Measurements from ENCODE around the gene MRPS18C. TPM values are rescaled to one million over a fixed set of nuclear protein-coding genes. Genes with fewer than 3 reads are reported as not detected.

The MRPS18C gene
- total and polyA plus RNA-seq, 2 of the 4 experiments (the other 2 are of a cell fraction): 8.6 to 12.2 TPM

- ATAC-seq (ENCODE audit: low read depth): no peak
- H3K27me3 ChIP-seq (ENCODE audit: control insufficient read depth, insufficient read depth, low read length): no peaks in the 10 kb centered on the region
- H4K20me1 ChIP-seq (ENCODE audit: insufficient read depth, low read length): no peaks in the 10 kb centered on the region
- no peak overlapping the region for H2AFZ ChIP-seq (replicated peaks; ENCODE audit: low read length, poor library complexity)
- H2AK5ac ChIP-seq (ENCODE audit: low read depth, low read length): no peak overlapping the region
- H2AK9ac ChIP-seq (replicated peaks; ENCODE audit: low read depth, low read length, poor library complexity): no peak overlapping the region
- no peaks in the 10 kb centered on the region for H3K9me3 ChIP-seq (ENCODE audit: control insufficient read depth, insufficient read depth, low read length)
- no peak overlapping the region for H2BK120ac ChIP-seq (ENCODE audit: low read depth, low read length)
- no peak overlapping the region for H2BK20ac ChIP-seq (ENCODE audit: low read depth, low read length)
- H4K8ac ChIP-seq (ENCODE audit: low read depth in 2 of 2, low read length in 2 of 2): no peak overlapping the region
- H3K79me1 ChIP-seq (ENCODE audit: low read depth in 1 of 2, low read length in 2 of 2): no peaks in the 10 kb centered on the region
- BruUV-seq (replicated peaks): no TSS peak
- H3K14ac ChIP-seq (replicated peaks; ENCODE audit: low read depth, low read length): no peak overlapping the region
- no peak overlapping the region for H3K4me2 ChIP-seq (ENCODE audit: low read depth, low read length)
- no CpG with 5 or more reads among the region's 4 CpGs for WGBS, 2 experiments (ENCODE audit: extremely low coverage in 2 of 2, insufficient read length in 1 of 2)
- H2BK15ac ChIP-seq (ENCODE audit: low read depth, low read length): no peak overlapping the region
- no peak overlapping the region for H3K18ac ChIP-seq (ENCODE audit: low read depth, low read length)
- no peak overlapping the region for H2BK5ac ChIP-seq (ENCODE audit: low read depth, low read length, poor library complexity, severe bottlenecking)
- intact Hi-C loops (cut with micrococcal nuclease): no loop called here
- no peak overlapping the region for H4K5ac ChIP-seq (ENCODE audit: low read depth, low read length)
- no peak for DNase-seq
- POLR2A ChIA-PET (ENCODE audit: unreplicated experiment): no interaction called here
- no peak overlapping the region for H4K91ac ChIP-seq (ENCODE audit: insufficient read depth, low read depth, low read length)
- H3K27ac ChIP-seq (ENCODE audit: insufficient read depth, low read length): no peak overlapping the region
- H3K4me1 ChIP-seq (ENCODE audit: control insufficient read depth, insufficient read depth, low read length): no peaks in the 10 kb centered on the region
- no peak overlapping the region for H3K4ac ChIP-seq (ENCODE audit: low read depth, low read length)
- H3K56ac ChIP-seq (ENCODE audit: extremely low read depth, insufficient read depth, low read length): no peak overlapping the region
- TF ChIP-seq RCOR1 (IDR thresholded peaks at IDR 0.05; ENCODE audit: insufficient replicate concordance, low read length) (no peak), MXI1 (IDR thresholded peaks at IDR 0.05; ENCODE audit: borderline replicate concordance, low read depth, low read length) (no peak), MAZ (IDR thresholded peaks at IDR 0.05; ENCODE audit: borderline replicate concordance, low read depth, low read length) (no peak), ELK1 (IDR thresholded peaks at IDR 0.05; ENCODE audit: borderline replicate concordance, low read depth, low read length) (no peak), CEBPB (IDR thresholded peaks at IDR 0.05; ENCODE audit: low read depth, low read length) (no peak), USF2 (IDR thresholded peaks at IDR 0.05; ENCODE audit: low read depth, low read length) (no peak), SMC3 (IDR thresholded peaks at IDR 0.05; ENCODE audit: low read depth, low read length) (no peak), MAFK (IDR thresholded peaks at IDR 0.05; ENCODE audit: low read depth, low read length) (no peak), CTCF (conservative IDR thresholded peaks at IDR 0.05; ENCODE audit: low read depth, low read length) (no peak), RFX5 (IDR thresholded peaks at IDR 0.05; ENCODE audit: low read depth, low read length) (no peak), BHLHE40 (IDR thresholded peaks at IDR 0.05; ENCODE audit: low read depth, low read length) (no peak), NFE2L2 (IDR thresholded peaks at IDR 0.05; ENCODE audit: low read depth, low read length) (no peak), FOS (IDR thresholded peaks at IDR 0.05; ENCODE audit: low read depth, low read length) (no peak), CHD1 (IDR thresholded peaks at IDR 0.05; ENCODE audit: low read depth, low read length) (no peak), RAD21 (IDR thresholded peaks at IDR 0.05; ENCODE audit: low read length) (no peak), POLR2A (IDR thresholded peaks at IDR 0.05; ENCODE audit: low read depth, low read length) (no peak)
- no peaks in the 10 kb centered on the region; the same call in 1 of the 2 replicates for H3K9me1 ChIP-seq (ENCODE audit: insufficient read depth, low read length)
- no peak overlapping the region for H3K23ac ChIP-seq (ENCODE audit: low read depth, low read length)
- in situ Hi-C loops (cut with MboI; ENCODE audit: low sequenced_read_pairs): no loop called here
- H3K9ac ChIP-seq (ENCODE audit: low read depth, low read length): no peak overlapping the region
- CTCF ChIA-PET: no interaction called here
- H3K36me3 ChIP-seq (ENCODE audit: control insufficient read depth, insufficient read depth, low read length): peaks cover 10% of the 10 kb centered on the region
- H3K4me3 ChIP-seq (ENCODE audit: insufficient read depth, low read depth, low read length): no peak overlapping the region
- dilution Hi-C loops (cut with HindIII; ENCODE audit: low sequenced_read_pairs, unreplicated experiment): no loop called here
Measured at GRCh38 chr4:83417566-83417965, 38.3 kb upstream of the MRPS18C start.

Data from IMR-90 (cell line).